Subcutaneous adipose tissue (tissue), 4 donors: Measurements from ENCODE around the gene EHD4. TPM values are rescaled to one million over a fixed set of nuclear protein-coding genes. Genes with fewer than 3 reads are reported as not detected.

ENCODE experiments used
- small RNA-seq: library from RNA; depleted of rRNA; stranded (forward); fragments of <200 nt; gene quantifications from one replicate; pipeline ENCODE3, GENCODE V24; 2016
- total RNA-seq, 4 donors: library from RNA; depleted of rRNA; stranded (reverse); fragments of >200 nt; gene quantifications; one replicate each; pipeline ENCODE4 v1.1.0, GENCODE V29; 2016
- TF ChIP-seq, protein P1 (sequence below): fragments of 450-650 bp; IDR thresholded peaks from one replicate; pipeline ENCODE4 v1.5.1; 2016; ENCODE audit warnings: low read depth, mild to moderate bottlenecking, control low read depth, antibody characterized with exemption, moderate library complexity

Gene EHD4
- total RNA-seq, 4 donors from 2014 or later = 24.8 to 43.2 (median 33.0) TPM

DNA sequence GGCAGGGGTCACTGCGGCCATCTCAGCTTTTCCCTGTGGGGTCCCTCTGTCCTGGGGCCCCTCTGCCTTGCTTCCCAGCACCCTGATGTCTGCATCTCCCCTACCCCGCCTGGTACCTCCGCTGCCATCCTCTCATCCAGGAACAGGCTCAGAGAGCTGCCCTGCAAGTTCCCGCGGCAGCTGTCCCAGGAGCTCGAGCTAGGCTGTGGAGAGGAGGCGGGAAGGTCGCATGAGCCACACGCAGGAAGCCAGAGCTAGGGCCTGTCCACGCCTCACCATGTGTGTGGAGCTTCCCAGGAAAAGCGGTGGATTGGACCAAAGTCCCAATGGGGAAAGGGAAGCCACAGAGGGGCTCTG, 121.2 kb downstream of the EHD4 start:
- TF ChIP-seq, protein P1, sequence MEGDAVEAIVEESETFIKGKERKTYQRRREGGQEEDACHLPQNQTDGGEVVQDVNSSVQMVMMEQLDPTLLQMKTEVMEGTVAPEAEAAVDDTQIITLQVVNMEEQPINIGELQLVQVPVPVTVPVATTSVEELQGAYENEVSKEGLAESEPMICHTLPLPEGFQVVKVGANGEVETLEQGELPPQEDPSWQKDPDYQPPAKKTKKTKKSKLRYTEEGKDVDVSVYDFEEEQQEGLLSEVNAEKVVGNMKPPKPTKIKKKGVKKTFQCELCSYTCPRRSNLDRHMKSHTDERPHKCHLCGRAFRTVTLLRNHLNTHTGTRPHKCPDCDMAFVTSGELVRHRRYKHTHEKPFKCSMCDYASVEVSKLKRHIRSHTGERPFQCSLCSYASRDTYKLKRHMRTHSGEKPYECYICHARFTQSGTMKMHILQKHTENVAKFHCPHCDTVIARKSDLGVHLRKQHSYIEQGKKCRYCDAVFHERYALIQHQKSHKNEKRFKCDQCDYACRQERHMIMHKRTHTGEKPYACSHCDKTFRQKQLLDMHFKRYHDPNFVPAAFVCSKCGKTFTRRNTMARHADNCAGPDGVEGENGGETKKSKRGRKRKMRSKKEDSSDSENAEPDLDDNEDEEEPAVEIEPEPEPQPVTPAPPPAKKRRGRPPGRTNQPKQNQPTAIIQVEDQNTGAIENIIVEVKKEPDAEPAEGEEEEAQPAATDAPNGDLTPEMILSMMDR = no peak

DNA sequence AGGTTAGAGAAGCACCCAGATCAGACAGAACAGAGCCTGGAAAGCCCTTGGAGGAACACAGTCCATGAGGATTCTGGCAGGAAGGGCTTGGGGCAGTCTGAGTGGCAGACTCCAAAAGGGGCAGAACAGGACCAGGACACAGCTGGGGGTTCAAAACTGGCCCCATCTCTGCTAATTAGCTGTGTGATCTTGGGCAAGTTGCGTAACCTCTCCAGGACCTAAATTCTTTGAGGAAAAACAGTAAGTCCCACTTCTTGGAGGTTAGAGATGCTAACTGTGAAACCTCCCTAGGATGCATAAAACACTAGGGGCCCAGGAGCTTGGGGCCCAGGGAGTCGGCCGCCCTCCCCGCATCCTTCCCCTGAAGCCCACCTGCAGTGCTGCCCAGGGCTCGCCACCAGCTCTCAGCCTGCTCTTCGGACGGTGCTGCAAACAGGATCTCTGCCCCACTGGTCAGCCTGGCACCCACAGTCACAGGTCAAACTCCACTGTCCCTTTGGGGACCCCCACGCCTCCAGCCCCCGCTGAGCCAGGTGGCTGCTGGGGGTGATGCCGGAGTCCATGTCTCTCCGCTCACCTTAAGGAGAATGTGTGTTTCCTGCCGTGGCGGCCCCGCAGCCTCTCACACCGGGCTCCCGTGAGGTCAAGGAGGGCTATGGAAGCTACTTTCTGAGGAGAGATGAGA, 121.7 kb downstream of the EHD4 start:
- TF ChIP-seq, protein P1 = no peak

DNA sequence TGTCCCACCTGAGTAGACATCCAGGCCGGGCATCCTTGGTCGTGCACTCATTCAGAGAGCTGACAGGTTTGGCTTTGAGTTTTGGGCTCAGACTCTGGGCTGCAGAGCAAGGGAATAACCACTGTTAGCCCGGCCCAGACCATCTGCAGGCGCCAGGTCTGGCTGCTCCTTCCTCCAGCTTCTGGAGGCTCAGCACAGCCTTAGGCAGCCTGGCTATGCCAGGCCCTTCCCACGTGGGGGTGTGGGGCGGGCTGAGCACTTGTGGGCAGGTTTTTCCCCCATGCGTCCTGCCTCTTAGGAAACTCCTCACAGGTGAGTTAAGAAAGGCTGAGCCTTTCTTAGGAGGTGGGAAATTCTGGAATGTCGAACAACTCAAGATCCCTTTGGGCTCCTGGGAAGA, 122.5 kb downstream of the EHD4 start:
- TF ChIP-seq, protein P1 = no peak

DNA sequence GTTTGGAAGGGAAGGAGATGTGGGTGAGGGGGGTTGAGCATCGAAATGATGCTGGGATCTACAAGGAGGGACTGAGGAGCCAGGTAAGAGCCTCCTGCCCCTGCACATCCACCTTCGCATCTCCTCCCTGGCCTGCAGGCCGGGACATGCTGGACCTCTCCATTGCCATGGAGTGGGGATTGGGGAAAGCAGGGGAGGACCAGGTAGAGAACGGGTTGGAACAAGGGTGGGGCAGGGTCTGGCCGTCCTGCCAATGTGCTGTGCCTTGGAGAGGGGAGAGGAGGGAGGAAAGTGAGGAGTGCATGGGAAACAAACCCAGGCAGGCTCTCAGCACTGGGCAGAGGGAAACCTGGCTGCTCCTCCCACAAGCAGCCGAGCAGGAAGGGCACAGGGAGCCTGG, 123.2 kb downstream of the EHD4 start:
- TF ChIP-seq, protein P1 = no peak

DNA sequence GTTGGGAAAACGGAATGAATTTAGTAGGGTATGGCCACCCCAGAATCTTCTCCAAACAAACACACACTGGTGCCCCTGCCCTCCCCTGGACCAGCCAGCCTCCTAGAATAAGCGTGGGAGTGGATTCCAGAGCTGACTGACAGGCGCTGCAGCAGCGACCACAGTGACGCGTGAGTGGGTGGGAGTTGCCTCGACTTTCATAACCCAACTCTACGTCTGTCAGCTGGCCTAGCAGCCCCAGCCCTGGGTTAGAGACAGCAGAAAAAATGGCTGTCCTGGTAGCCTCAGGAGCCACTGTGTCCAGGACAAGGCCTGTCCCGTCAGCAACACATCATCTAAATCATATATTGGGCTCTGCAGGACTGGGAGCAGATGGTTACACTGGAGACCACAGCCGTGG, 123.7 kb downstream of the EHD4 start:
- TF ChIP-seq, protein P1 = no peak

DNA sequence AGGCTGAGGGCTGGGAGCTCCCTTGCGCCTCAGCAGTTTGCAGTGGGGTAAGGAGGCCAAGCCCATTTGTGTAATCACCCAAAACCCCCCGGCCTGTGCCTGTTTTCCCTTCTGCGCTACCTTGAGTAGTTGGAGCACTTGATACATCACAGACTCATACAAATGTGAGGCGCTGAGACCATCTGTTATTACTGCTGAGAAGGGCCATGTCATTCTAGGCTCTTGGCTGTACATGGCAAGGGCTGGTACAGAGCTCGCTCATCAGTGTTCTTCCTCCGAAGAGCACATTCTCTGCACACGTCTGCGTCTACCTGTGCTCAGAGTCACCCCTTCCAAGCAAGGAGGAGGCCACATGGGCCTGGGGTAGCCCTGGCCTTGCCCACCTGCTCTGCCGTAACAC, 124.4 kb downstream of the EHD4 start:
- TF ChIP-seq, protein P1 = no peak

DNA sequence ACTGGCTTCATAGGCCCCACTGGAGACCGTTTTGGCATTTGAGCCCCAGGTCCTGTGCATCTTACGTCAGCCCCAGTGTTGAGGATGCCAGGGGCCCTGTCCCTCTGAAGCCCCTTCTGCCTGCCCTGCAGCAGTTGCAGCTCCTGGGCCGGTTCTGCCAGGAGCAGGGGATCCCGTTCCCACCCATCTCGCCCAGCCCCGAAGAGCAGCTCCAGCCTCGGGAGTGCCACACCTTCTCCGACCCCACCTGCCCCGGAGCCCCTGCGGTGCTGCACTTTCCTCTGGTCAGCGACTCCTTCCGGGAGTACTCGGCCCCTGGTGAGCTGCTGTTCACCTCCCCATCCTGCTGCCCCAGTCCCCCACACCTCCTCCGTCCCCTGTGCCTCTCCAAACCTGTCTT, 125.2 kb downstream of the EHD4 start:
- TF ChIP-seq, protein P1 = no peak

Small RNA genes lying within 50 kb of the gene (small RNA-seq; reads per million reads assigned to genes)
- not detected for gene MIR4310
- gene RNA5SP393 = not detected

Other genes starting within 250 kb of the EHD4 start
- gene MAPKBP1, start 198.1 kb downstream of the EHD4 start, total RNA-seq = 10 to 100 TPM in 1 of 4 donors, 1 to 10 TPM in 3; 6.7 to 17.3 (median 7.8) TPM
- gene JMJD7, start 144.5 kb downstream of the EHD4 start, total RNA-seq = 10 to 100 TPM in 1 of 4 donors, 1 to 10 TPM in 3; 2.0 to 12.6 (median 7.9) TPM
- 1 to 10 TPM in 3 of 4 donors, not detected in 1; 1.1 to 5.3 (median 2.0) TPM for gene PLA2G4B, start 133.7 kb downstream of the EHD4 start, total RNA-seq
- 1 to 10 TPM in 1 of 4 donors, under 1 TPM in 3; 0.17 to 1.5 (median 0.52) TPM for gene SPTBN5, start 78.5 kb downstream of the EHD4 start, total RNA-seq
- gene PLA2G4E, start 48.5 kb upstream of the EHD4 start, total RNA-seq = not detected
- under 1 TPM in 1 of 4 donors, not detected in 3; 0.57 TPM for gene PLA2G4D, start 122.0 kb upstream of the EHD4 start, total RNA-seq
- not detected for gene PLA2G4F, start 184.1 kb upstream of the EHD4 start, total RNA-seq
- 100 to 1,000 TPM in 3 of 4 donors, 10 to 100 TPM in 1; 91.3 to 168 (median 147) TPM for gene VPS39, start 235.7 kb upstream of the EHD4 start, total RNA-seq